Endothelial cell (in vitro differentiated cells): Measurements from ENCODE around the gene PRR23E. TPM values are rescaled to one million over a fixed set of nuclear protein-coding genes. Genes with fewer than 3 reads are reported as not detected.

Experiments used
- DNase-seq: peaks from one replicate; pipeline ENCODE4 v3.0.0; 2021; ENCODE audit warnings: low spot score
- H3K27ac Mint-ChIP-seq: one replicate; pipeline ENCODE4 v1.8.0; 2021; ENCODE audit warnings: mixed read lengths, inconsistent platforms; ENCODE audit not compliant: unreplicated experiment
- H3K27me3 Mint-ChIP-seq: one replicate; pipeline ENCODE4 v1.8.0; 2021; ENCODE audit warnings: mild to moderate bottlenecking, moderate library complexity, mixed read lengths, inconsistent platforms; ENCODE audit not compliant: unreplicated experiment
- H3K36me3 Mint-ChIP-seq: one replicate; pipeline ENCODE4 v1.8.0; 2021; ENCODE audit warnings: mild to moderate bottlenecking, low read depth, mixed read lengths, inconsistent platforms; ENCODE audit not compliant: unreplicated experiment
- H3K4me1 Mint-ChIP-seq: one replicate; pipeline ENCODE4 v1.8.0; 2021; ENCODE audit warnings: mild to moderate bottlenecking, mixed read lengths, inconsistent platforms; ENCODE audit not compliant: unreplicated experiment
- H3K4me3 Mint-ChIP-seq: one replicate; pipeline ENCODE4 v1.8.0; 2021; ENCODE audit warnings: mild to moderate bottlenecking, mixed read lengths, inconsistent platforms; ENCODE audit not compliant: unreplicated experiment
- H3K9me3 Mint-ChIP-seq: one replicate; pipeline ENCODE4 v1.8.0; 2021; ENCODE audit warnings: mixed read lengths, inconsistent platforms; ENCODE audit not compliant: unreplicated experiment
- total RNA-seq: library from RNA; stranded (reverse); fragmentation: NEBNext Ultra II Directional; extraction: Animal tissue kit (Norgen Biotek cat#: 25700); gene quantifications from one replicate; pipeline ENCODE4 v1.2.1, GENCODE V29; 2021; ENCODE audit not compliant: unreplicated experiment
- TF ChIP-seq, protein P1 (sequence below): fragments of 200-600 bp; sonication (generic); IDR thresholded peaks from one replicate; pipeline ENCODE4 v1.5.0; 2021; ENCODE audit warnings: antibody characterized with exemption; ENCODE audit not compliant: unreplicated experiment

Gene PRR23E
- total RNA-seq, 1 donor from 2014 or later = not detected

DNA sequence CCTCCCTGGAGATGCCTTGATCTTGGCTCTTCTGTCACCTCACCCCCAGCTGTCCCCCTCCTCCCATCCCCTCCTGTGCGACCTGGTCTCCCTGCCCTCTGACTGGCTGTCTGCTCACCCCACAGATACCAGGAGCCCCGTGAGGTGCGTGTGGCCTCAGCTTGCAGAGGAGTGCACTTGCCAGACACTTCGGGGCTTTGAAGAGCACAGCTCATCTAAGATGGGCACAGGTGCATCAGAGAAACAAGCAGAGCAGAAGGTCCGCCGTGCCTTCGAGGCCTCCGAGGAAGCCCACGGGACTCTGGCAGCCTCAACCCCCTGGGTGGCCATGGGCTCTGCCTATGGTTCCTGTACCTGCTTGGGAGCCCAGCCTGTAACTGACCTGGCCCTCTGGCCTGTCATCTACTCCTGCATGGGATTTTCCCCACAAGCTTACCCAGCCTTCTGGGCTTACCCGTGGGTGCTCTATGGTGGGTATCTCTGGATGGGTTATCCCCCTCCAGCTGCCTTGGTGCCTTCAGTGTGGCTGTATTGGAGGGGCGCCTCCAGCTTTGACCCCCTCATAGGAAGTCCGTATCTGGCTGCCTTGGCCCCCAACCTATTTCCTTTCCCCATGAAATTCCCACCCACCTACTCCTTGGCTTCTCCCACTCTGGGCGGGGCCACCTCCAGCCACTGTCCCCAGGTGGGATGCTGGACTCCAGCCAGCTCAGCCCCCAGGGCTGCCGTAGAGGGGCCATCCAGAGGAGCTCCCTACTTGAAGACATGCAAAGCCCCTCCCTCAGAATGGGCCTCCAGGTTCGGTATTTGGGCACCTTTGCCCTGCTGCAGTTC, 3.8 kb downstream of the PRR23E start:
- H3K27me3 Mint-ChIP-seq = peaks cover 3% of the 10 kb centered on the region
- DNase-seq = no peak

GRCh38 chr3:127197300-127198189, 4.6 kb downstream of the PRR23E start:
- no peak for DNase-seq
- peaks cover 3% of the 10 kb centered on the region for H3K27me3 Mint-ChIP-seq

More for the DNA sequence above, 3.8 kb downstream of the PRR23E start:
- Mint-ChIP-seq H3K4me3 (no peak overlapping the region), H3K36me3 (no peaks in the 10 kb centered on the region), H3K27ac (no peak overlapping the region), H3K4me1 (no peaks in the 10 kb centered on the region), H3K9me3 (no peaks in the 10 kb centered on the region)
- TF ChIP-seq, protein P1, sequence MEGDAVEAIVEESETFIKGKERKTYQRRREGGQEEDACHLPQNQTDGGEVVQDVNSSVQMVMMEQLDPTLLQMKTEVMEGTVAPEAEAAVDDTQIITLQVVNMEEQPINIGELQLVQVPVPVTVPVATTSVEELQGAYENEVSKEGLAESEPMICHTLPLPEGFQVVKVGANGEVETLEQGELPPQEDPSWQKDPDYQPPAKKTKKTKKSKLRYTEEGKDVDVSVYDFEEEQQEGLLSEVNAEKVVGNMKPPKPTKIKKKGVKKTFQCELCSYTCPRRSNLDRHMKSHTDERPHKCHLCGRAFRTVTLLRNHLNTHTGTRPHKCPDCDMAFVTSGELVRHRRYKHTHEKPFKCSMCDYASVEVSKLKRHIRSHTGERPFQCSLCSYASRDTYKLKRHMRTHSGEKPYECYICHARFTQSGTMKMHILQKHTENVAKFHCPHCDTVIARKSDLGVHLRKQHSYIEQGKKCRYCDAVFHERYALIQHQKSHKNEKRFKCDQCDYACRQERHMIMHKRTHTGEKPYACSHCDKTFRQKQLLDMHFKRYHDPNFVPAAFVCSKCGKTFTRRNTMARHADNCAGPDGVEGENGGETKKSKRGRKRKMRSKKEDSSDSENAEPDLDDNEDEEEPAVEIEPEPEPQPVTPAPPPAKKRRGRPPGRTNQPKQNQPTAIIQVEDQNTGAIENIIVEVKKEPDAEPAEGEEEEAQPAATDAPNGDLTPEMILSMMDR = no peak

DNA sequence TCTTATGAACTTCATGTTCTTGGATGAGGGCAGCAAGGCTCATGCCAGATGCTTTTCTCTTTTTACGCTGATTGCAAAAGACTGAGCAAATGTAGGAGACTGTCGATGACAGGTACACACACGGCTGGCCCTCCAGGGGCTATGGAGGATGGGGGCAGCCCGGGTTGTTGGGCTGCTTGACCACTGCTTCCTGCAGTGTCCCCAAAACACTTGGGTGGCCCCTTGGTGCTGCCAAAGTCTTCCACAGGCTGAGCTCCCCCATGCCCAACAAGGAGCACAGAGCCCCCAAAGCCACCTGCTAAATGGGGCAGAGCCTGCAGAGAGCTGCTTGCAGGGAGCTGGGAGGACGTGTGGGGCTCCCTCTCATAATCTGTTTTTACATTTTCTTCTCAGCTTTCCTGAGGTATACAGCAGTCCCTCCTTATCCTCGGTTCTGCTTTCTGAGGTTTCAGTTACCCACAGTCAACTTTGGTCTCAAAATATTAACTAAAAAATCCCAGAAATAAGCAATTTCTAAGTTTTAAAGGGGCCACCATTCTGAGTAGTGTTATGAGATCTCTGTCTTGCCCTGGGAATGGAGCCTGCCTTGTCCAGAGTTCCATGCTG, 7.3 kb downstream of the PRR23E start:
- no peaks in the 10 kb centered on the region for H3K27me3 Mint-ChIP-seq
- H3K27ac Mint-ChIP-seq = no peak overlapping the region
- TF ChIP-seq, protein P1 = no peak
- H3K4me3 Mint-ChIP-seq = no peak overlapping the region
- no peak for DNase-seq
- no peaks in the 10 kb centered on the region for H3K36me3 Mint-ChIP-seq
- no peaks in the 10 kb centered on the region for H3K9me3 Mint-ChIP-seq
- no peaks in the 10 kb centered on the region for H3K4me1 Mint-ChIP-seq

More at GRCh38 chr3:127197300-127198189, 4.6 kb downstream of the PRR23E start:
- TF ChIP-seq, protein P1 = no peak
- H3K27ac Mint-ChIP-seq = no peak overlapping the region
- H3K9me3 Mint-ChIP-seq = no peaks in the 10 kb centered on the region
- H3K4me1 Mint-ChIP-seq = no peaks in the 10 kb centered on the region
- no peak overlapping the region for H3K4me3 Mint-ChIP-seq
- no peaks in the 10 kb centered on the region for H3K36me3 Mint-ChIP-seq

DNA sequence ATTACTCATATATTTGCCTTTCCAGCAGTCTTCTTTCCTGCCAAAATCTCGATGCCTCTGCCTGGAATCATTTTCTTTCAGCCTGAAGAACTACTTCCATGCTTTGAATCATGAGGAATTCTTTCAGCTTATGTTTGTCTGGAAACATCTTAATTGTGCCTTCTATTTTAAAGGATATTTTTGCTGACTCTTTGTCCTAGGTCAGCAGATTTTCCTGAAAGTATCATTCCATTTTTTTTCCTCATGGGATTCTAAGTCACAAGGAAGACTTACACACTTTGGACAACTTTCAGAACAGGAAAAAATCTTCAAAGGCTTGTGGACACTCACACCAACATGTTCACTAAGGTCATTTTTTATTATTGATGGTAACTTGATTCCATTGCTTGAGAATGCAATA, 10.1 kb downstream of the PRR23E start:
- H3K27ac Mint-ChIP-seq = no peak overlapping the region
- no peak overlapping the region for H3K4me3 Mint-ChIP-seq
- no peaks in the 10 kb centered on the region for H3K9me3 Mint-ChIP-seq
- DNase-seq = no peak
- no peaks in the 10 kb centered on the region for H3K4me1 Mint-ChIP-seq
- TF ChIP-seq, protein P1 = no peak
- H3K36me3 Mint-ChIP-seq = no peaks in the 10 kb centered on the region
- peaks cover 3% of the 10 kb centered on the region for H3K27me3 Mint-ChIP-seq
